HCEC 1CT (cell line): ENCODE measurements around the gene MCHR1.

Source experiments
- DNase-seq: peaks from one replicate; pipeline ENCODE4 v3.0.0-alpha.2; 2017

Gene MCHR1

DNA sequence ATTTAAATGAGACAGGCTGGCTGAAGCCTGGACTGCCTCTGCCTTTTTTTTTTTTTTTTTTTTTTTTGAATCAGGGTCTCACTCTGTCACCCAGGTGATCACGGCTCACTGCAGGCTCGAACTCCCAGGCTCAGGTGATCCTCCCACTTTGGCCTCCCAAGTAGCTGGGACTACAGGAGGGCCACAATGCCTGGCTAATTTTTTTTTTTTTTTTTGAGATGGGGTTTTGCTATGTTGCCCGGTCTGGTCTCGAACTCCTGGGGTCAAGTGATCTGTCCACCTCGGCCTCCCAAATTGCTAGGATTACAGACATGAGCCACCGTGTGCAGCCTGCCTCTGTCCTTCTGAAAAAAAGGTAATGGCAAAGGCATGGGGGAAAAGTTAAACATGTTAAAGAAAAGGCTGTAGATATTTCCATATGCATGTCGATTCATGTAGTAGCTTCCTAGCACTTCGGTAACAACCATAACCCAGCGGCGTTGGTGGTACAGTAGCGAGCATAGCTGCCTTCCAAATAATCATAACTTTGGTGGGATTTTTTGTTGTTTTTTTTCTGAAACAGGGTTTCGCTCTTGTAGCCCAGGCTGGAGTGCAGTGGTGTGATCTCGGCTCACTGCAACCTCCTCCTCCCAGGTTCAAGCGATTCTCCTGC is 48.8 kb downstream of the MCHR1 start:
- no peak for DNase-seq

GRCh38 chr22:40728731-40729189 is 49.5 kb downstream of the MCHR1 start:
- no peak for DNase-seq

DNA sequence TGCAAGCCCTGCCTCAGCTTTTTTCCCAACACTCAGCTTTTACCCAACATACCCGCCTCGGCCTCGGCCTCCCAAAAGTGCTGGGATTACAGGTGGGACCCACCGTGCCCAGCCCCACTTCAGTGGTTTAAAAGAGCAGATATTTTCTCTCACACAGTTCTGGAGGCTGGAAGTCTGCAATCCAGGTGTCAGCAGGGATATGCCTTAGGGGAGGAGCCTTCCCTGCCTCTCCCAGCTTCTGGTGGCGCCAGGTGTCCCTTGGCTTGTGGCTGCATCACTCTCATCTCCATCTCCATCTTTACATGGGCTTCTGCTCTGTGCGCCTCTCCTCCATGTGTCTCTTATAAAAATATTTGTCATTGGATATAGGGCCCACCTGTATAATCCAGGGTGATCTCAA is 50.0 kb downstream of the MCHR1 start:
- no peak for DNase-seq
